ENCODE data around the gene LGALS9B.
"Not testable (repeated sequence)": the region's sequence is repeated elsewhere in the genome, so short reads cannot be mapped to it uniquely, and the experiment has no call there.

DNA sequence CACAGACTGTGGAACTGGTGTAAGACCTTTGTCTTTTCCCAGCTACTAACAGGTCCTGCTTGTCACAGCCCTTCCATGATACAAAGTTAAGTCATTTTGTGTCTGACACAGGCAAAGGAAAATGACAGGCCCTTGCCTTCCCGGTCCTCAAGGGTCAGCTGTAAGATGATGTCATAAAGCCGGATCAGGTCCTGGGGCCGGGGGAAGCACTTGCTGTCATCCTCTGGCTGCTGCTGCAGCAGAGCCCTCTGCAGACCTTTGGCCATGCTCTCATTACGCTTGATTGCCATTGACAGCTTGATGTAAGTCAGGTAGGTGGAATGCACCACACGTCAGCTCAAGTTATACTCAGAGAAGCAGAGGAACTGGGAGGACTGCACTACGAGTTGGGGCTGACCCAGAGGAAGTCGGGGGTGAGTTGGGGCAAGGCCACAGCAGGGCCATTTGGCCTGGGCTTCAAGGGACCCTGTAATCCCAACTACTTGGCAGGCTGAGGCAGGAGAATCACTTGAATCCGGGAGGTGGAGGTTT is 50.9 kb downstream of the LGALS9B start:
- TF ChIP-seq, protein P1, sequence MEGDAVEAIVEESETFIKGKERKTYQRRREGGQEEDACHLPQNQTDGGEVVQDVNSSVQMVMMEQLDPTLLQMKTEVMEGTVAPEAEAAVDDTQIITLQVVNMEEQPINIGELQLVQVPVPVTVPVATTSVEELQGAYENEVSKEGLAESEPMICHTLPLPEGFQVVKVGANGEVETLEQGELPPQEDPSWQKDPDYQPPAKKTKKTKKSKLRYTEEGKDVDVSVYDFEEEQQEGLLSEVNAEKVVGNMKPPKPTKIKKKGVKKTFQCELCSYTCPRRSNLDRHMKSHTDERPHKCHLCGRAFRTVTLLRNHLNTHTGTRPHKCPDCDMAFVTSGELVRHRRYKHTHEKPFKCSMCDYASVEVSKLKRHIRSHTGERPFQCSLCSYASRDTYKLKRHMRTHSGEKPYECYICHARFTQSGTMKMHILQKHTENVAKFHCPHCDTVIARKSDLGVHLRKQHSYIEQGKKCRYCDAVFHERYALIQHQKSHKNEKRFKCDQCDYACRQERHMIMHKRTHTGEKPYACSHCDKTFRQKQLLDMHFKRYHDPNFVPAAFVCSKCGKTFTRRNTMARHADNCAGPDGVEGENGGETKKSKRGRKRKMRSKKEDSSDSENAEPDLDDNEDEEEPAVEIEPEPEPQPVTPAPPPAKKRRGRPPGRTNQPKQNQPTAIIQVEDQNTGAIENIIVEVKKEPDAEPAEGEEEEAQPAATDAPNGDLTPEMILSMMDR (IDR thresholded peaks at IDR 0.05) = not testable (repeated sequence)
- not testable (repeated sequence) for TF ChIP-seq POLR2A (IDR thresholded peaks at IDR 0.05)
